ENCODE measurements around the gene JAKMIP2. TPM values are rescaled to one million over a fixed set of nuclear protein-coding genes. Genes with fewer than 3 reads are reported as not detected.
A peak's percentile ranks its signal among the peaks of the same experiment; 100 is the strongest.

JAKMIP2 gene
- total RNA-seq, 4 donors from 2014 or later: 0.09 to 2.9 (median 0.18) TPM; not detected in 1

- Histone ChIP-seq H3K27me3 (peaks cover 0 to 10% (median 0%) of the 10 kb centered on the region in 4 donors), H3K36me3 (no peaks in the 10 kb centered on the region), H3K9me3 (no peaks in the 10 kb centered on the region), H3K4me3 (no peak overlapping the region), H3K27ac (no peak overlapping the region), H3K4me1 (peaks cover 0 to 5% (median 0%) of the 10 kb centered on the region in 3 donors)
- 69 to 70% methylated on average over 2 of the region's 2 CpGs for WGBS, 2 donors
- no peak for TF ChIP-seq POLR2A (IDR thresholded peaks at IDR 0.05)
- peak in 1 of 6 experiments; percentile 20 for TF ChIP-seq CTCF (IDR thresholded peaks at IDR 0.05)
- no peak for DNase-seq
- intact Hi-C loops (cut with DNase I): no loop called here
Observed at GRCh38 chr5:147690595-147690994, 91.9 kb downstream of the JAKMIP2 start.

- intact Hi-C loops (cut with DNase I): no loop called here
- no peak for TF ChIP-seq CTCF (IDR thresholded peaks at IDR 0.05)
- TF ChIP-seq POLR2A (IDR thresholded peaks at IDR 0.05): no peak
- H3K27ac ChIP-seq: peak overlapping the region in 3 of 4 donors; percentile 25 to 37 (median 34)
- peaks cover 0 to 10% (median 0%) of the 10 kb centered on the region in 4 donors for H3K27me3 ChIP-seq
- peaks cover 0 to 5% (median 0%) of the 10 kb centered on the region in 3 donors for H3K4me1 ChIP-seq
- no peak overlapping the region for H3K4me3 ChIP-seq
- H3K36me3 ChIP-seq: no peaks in the 10 kb centered on the region
- DNase-seq: no peak
- 47 to 54% methylated on average over 4 of the region's 4 CpGs for WGBS, 2 donors
- H3K9me3 ChIP-seq: no peaks in the 10 kb centered on the region
Observed at GRCh38 chr5:147689426-147689825, 93.1 kb downstream of the JAKMIP2 start.

- Histone ChIP-seq H3K9me3 (no peaks in the 10 kb centered on the region), H3K27ac (peak overlapping the region in 3 of 4 donors; percentile 25 to 37 (median 34)), H3K4me1 (peaks cover 0 to 5% (median 0%) of the 10 kb centered on the region in 3 donors), H3K27me3 (peaks cover 0 to 10% (median 0%) of the 10 kb centered on the region in 4 donors), H3K4me3 (no peak overlapping the region), H3K36me3 (no peaks in the 10 kb centered on the region)
- TF ChIP-seq CTCF (IDR thresholded peaks at IDR 0.05): no peak
- intact Hi-C loops (cut with DNase I): no loop called here
- 39 to 46% methylated on average over 8 of the region's 8 CpGs for WGBS, 2 donors
- DNase-seq: no peak
Observed at GRCh38 chr5:147688656-147689356, 93.7 kb downstream of the JAKMIP2 start.

- WGBS, 2 donors: 46 to 52% methylated on average over 2 of the region's 2 CpGs
- intact Hi-C loops (cut with DNase I): no loop called here
Observed at GRCh38 chr5:147687118-147687517, 95.4 kb downstream of the JAKMIP2 start.

More at GRCh38 chr5:147687118-147687517, 95.4 kb downstream of the JAKMIP2 start:
- peaks cover 0 to 10% (median 0%) of the 10 kb centered on the region in 4 donors for H3K27me3 ChIP-seq
- H3K36me3 ChIP-seq: no peaks in the 10 kb centered on the region
- DNase-seq: no peak
- TF ChIP-seq CTCF (IDR thresholded peaks at IDR 0.05) (no peak), POLR2A (IDR thresholded peaks at IDR 0.05) (no peak)
- H3K4me1 ChIP-seq: peaks cover 0 to 5% (median 0%) of the 10 kb centered on the region in 3 donors
- H3K4me3 ChIP-seq: no peak overlapping the region
- no peak overlapping the region for H3K27ac ChIP-seq
- no peaks in the 10 kb centered on the region for H3K9me3 ChIP-seq
